NCI-H510A (cell line): ENCODE results near the gene C9orf152.
"Not testable (repeated sequence)": the region's sequence is repeated elsewhere in the genome, so short reads cannot be mapped to it uniquely, and the experiment has no call there.

Experiments used
- DNase-seq: peaks from one replicate; lab custom pipeline; 2025; lab: John Stamatoyannopoulos, UW

Gene C9orf152, protein sequence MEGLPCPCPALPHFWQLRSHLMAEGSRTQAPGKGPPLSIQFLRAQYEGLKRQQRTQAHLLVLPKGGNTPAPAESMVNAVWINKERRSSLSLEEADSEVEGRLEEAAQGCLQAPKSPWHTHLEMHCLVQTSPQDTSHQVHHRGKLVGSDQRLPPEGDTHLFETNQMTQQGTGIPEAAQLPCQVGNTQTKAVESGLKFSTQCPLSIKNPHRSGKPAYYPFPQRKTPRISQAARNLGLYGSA

DNA sequence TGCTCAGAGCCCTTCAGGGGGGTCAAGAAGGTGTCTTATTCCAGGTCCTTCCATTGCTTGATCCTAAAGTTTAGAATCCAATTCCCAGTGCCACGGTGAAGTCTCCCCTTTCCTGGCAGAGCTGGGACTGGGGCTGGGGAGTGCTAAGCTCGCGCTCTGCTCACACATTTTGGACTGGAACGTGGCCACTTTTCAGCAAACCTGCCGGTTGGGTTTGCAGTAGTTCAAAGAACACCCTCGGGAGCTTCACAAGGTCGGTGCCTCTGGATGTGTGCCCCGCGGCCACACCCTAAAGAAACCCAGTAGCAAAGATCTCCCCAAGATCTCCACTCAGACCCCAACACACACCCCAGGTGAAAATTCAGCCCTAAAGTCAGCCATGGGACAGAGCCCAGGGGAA lies at the start of gene C9orf152:
Gene C9orf152, minus strand, starts transcription at position 129 of the 400 bp plus-strand sequence. CDS start 580 bp downstream, outside the sequence.
- DNase-seq, result no peak

DNA sequence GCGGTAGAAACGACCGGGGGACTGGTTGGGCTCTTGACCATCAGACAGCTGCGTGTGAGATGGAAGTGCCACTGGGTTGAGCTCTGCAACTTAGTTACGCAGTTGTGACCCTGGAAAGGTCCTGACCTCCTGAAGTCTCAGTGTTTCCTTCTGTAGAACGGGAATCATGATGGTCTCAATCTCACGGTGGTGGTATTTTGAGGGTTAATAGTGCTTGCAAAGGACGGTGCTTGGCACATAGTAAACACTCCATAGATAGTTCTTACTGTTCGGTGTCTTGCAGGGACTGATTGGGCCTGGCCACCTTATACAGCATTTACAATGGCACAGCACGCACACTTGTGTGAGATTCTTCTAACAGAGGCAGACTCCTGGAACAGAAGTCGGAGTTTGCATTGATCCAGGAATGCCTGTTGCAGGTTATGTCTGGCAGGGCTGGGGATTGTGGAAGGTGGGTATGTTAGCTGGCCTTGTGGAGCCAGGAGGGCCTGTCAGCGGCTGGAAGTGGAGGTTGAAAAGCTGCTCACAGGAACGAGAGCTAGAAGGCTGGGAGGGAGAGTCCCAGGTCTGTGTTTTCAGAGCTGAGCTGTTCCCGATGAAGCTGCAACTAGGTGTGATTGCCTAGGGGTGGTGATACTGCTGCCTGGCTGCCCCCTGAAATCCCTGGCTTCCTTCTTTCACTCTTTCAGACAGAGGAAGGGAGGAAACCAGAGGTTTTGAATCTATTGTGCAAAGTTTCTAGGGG lies 49.3 kb upstream of the C9orf152 start:
- no peak for DNase-seq

DNA sequence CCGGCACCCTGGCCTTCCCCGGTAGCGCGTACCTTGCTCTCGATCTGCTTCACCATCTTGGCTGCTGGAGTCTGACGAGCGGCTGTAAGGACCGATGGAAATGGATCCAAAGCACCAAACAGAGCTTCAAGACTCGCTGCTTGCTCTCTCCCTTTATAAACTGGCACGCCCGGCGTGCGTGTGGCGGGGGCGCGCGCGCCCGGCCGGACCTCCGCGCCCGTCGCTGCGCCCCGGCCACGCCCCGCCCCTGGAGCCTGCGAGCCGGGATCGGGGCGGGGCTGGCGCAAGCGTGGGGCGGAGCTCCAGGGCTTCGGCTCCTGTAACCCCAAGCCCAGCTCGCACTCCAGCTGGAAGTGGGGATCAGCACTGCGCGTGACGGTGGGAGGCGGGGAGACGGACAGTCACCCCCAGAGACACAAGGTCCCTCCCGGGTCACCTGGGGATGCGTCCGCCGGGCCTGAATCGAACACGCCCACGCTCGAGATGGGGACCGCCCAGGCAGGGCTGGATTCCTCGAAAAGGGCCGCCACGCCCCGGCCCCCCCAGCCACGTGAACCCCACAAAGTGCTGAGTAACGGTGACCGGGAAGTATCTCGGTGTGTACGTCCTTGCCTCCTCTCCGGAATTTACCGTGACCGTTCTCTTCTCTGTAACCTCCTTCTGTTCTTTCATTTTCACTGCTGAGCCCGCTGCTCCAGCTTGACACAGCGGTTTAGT lies 48.6 kb upstream of the C9orf152 start, which contains the start of gene TXN:
Gene TXN, minus strand, starts transcription at position 128 of the 717 bp plus-strand sequence. Its CDS starts 72 bp downstream, at position 56.
- DNase-seq, result peak; percentile 81

DNA sequence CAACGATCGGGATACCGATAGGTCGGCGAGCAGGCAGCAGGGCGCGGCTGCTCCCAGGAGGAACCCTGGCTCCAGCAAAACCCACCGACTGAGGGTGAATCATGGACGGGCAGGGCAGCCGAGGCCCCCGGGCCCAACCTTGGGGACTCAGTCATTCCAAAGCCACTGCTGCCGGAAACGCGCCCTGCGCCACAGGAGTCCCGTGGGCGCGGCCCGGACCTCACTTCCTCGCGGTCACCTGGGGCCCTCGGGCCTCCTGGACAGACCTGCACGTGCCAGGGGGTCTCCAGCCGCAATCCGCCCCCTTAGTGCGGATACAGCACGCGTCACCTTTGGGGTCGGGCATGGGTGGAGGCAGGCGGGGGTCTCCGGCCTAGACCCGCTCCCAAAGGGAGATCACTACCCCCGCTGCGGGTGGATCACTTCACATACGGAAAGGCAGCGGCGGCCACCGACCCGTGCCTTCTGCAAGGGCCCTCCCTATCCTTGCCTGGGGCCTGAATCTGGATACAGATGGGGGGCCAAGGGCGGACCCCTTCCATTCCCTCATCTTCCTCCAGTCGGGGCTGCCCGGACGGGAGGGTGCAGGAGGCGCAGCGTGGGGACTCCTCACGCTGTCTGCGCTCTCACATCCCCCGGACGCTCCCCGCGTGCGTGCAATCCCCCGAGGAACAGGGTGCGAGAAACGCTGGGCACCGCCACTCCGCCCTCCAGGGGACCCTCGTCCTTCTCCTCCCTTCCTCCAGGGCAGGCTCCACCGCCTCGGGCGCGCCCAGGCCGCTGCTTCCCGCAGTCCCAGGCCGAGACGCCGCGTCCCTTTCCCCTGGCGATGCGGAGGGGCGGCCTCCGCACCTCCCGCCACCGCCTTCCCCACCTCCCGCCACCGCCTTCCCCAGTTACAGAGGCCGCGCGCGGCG lies 47.8 kb upstream of the C9orf152 start:
- no peak for DNase-seq

DNA sequence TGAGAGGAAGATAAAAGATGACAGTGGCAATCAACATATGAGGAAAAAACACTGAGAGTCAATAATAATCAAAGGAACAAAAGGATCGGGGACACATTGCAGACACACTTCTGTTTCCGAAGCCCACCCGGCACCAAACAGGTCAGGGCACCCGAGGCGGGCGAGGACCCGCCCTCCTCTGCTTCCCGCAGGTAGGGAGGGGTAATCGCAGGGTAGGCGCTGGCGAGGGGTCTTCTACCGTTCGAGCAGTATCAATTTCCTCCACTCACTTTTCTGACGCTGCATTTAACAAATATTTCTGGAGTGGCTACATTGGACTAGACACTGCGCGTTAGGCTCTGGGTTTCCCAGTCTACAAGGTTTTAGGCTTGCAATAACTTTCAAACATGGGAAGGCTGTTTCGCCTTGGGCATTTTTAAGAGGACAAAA lies 47.1 kb upstream of the C9orf152 start:
- DNase-seq, result no peak

DNA sequence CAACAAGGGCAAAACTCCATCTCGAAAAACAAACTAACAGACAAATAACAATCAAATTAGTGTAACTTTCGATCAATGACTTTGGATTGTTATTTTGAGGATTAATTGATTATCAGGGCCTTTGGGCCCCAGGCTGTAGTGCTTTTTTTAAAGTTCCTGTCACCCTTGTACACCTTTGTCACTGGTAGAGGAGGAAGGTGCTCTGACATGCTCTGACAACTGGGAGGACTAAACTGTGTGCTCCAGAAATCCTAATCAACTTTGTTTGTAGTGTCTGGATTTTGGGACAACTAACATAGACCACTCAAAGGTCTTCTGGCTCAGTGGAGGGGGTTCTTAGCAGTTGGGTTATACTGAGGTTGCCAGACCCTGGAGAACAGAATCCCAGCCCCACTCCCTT lies 46.5 kb upstream of the C9orf152 start:
- no peak for DNase-seq

DNA sequence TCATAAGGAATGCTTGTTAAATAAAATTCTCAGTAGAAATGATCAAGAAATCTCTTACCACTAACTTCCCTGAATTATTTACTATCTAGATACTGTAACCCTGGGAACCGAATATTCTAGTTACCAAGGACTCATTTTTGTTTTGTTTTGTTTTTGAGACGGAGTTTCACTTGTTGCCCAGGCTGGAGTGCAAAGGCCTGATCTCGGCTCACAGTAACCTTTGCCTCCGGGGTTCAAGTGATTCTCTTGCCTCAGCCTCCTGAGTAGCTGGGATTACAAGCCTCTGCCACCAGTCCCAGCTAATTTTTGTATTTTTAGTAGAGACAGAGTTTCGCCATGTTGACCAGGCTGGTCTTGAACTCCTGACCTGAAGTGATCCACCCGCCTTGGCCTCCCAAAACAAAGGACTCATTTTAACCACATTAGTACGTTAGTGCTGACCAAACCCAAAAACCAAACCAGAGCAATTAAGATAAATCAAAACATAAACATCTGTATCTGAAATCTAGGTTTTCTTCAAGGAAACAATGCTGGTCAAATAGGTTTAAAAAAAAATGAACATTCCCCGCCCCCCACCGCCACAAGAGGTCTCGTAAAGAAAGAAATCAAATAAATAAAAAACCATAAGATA lies 44.7 kb upstream of the C9orf152 start:
- no peak for DNase-seq

DNA sequence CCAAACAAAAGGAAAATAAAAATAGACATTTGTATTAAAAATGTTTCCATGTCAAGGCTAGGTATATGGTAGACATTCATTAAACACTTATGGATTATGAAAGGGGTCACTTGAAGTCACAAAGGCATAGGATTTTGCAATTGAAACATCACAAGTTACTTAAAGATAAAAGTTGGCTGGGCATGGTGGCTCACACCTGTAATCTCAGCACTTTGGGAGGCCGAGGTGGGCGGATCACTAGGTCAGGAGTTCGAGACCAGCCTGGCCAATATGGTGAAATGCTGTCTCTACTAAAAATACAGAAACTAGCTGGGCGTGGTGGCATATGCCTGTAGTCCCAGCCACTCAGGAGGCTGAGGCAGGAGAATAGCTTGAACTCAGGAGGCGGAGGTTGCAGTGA lies 43.8 kb upstream of the C9orf152 start:
- DNase-seq, result not testable (repeated sequence)

DNA sequence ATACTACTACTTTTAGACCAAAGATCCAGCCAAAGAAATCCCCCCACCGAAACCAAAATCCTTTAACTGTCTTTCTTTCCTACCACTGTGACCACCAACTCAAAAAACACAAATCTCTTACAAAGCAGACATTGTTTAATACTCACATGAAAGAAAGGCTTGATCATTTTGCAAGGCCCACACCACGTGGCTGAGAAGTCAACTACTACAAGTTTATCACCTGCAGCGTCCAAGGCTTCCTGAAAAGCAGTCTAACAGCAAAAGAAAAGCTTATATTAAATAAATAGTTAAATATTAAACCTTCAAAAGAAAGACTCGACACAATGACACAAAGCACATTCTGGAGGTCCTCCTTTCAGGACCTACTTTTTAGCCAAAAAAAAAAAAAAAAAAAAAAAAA lies 43.3 kb upstream of the C9orf152 start:
- DNase-seq, result no peak

DNA sequence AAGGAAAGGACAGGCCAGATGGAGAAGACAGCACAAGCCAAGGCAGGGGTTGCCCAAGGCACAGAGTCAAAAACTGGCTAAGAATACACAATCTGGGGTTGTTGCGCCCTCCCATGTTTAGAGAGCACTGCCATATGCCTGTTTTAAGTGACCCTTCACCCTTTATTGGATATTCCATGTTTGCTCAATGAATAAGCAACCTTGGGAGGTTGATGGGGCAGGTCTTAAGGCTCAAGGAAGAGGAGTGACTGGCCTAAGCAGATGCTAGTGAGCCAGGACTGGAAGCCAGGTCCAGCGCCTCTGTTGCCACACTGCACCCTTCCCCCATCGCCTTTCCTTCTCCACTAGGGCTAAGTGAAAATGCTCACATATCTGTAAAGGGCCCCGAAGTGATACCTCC lies 41.6 kb upstream of the C9orf152 start:
- DNase-seq, result no peak

DNA sequence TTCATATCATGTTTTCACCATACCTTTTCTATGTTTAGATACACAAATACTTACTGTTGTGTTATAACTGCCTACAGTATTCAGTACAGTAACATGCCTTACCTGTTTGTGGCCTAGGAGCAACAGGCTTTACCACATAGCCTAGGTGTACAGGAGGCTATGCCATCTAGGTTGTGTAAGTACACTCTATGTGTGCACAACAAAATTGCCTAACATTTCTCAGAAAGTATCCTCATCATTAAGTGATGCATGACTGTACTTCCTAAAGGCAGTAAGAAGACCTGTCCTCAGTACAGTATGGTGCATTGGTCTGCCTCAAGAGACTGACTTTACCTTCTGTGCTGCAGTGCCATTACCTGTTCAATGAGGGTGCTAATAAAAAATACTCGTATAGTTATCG lies 40.4 kb upstream of the C9orf152 start:
- no peak for DNase-seq

DNA sequence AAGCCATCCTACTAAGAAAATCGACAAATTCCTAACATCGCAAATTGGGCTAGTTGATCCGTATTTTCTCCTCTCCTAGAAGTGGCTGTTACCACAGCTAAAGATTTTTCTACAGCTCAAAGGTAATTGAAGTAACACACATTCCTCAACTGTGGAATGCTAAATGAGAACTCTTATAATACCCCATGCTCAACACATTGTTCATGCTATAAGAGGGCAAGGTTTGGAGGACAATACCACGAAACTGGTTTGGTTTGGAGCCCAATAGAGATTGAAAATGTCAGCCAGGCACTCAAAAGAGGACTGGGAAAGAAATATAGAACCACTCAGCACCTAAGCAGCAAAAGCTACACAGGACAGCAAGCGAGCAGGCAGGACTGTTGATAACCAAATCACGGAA lies 38.3 kb upstream of the C9orf152 start:
- DNase-seq, result no peak

DNA sequence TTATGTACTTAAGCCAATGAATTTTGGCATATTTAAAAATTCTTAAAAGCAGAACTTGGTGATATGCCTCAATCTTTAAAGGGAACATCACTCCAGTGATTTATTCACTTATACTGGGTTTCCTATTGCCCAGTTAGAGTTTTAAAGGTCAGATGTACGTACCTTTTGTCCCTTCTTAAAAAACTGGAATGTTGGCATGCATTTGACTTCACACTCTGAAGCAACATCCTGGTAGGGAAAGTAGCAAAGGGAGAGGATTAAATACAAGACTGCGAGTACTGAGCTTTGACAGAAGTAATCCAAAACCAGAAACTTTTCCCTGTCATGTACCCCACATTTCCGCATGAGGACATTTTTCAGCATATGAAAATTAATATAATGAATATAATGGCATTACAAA lies 36.7 kb upstream of the C9orf152 start:
- DNase-seq, result no peak

DNA sequence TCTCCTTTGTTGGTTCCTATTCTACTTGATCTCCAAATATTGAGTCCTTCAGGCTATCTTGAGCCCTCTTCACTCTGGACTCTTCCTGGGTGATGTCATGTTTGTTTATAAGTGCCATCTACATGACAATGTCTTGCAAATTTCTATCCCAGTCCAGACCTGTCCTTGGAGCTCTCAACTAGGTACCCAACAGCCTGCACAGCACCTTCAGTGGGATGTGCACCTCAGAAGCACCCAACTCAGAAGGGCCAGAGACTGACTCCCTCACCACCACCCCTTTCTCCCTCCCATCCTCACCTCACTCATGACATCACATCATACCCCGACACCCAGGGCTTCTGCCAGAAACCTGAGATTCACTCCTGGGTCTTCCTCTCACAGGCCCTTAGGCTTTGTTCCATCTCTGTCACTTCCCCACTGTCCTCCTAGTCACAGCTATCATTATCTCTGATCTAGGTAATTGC lies 33.9 kb upstream of the C9orf152 start:
- DNase-seq, result no peak

DNA sequence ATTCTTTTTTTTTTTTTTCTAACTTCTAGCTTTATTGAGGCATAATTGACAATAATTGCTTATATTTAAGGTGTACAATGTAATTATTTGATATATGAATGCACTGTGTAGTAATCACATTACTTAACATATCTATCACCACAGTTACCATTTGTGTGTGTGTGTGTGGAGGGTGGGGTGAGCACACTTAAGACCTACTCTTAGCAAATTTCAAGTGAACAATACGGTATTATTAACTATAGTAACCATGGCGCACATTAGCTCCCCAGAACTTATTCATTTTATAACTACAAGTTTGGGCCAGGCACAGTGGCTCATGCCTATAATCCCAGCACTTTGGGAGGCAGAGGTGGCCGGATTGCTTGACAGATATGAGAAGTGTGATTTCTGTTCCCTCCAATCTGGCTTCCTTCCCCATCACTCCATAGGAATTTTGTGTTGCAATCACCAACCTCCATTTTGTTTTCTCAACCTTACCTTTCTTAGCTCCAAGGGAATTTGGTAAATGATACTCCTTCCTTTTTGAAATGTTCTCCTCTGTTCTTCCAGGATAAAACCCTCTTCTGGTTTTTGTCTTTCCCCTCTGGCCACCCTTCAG lies 33.4 kb upstream of the C9orf152 start:
- no peak for DNase-seq

DNA sequence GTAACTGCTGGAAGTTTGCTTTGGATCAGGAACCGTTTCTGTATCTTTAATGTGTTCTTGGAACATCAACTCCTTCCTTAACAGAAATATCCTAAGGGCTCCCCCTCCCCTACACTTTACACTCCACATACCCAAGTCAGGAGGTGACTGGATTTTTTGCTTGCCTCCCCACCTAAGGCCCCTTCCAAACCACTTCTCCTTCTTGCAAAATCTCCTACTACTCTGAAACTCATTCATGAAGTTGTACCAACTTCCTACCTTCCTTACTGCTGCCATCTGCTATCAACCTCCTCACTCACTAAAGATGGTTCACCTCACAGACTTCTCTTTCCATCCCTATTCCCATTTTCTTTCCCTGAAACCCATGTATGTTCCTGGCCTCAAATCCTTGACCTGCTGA lies 32.2 kb upstream of the C9orf152 start:
- DNase-seq, result no peak

DNA sequence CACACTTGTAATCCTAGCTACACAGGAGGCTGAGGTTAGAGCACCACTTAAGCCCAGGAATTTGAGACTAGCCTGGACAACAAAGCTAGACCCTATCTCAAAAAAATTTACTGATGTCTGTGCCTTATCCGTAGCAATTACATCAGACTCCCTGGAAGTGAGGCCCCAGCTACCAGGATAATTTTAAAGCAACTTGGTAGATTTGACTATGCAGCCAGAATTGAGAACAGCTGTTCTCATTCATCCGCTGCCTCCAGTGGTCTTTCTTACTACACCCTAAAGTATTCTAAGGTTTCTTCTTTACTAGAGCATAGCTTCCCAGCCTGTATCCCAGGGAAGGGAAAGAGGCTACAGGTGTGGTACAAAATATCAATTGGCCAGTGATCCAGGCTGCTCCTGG lies 20.4 kb upstream of the C9orf152 start:
- no peak for DNase-seq

DNA sequence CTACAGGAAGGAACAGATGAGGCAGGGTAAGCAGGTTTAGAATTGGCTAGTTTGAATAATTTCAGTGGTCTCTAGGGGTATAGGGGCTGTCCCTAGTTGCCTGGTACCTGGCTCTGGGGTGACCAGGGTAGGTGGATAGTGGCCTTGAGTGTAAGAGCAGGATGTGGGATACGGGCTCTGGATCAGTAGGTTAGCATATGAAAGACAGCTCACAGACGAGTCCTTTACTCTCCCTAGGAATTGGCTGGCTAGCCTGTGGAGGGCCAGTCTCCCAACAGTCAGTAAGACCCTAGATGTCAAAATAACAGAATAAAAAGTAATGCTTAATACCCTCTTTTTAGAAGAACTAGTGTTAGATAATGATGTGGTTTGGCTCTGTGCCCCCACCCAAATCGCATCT lies 16.6 kb upstream of the C9orf152 start:
- DNase-seq, result no peak

DNA sequence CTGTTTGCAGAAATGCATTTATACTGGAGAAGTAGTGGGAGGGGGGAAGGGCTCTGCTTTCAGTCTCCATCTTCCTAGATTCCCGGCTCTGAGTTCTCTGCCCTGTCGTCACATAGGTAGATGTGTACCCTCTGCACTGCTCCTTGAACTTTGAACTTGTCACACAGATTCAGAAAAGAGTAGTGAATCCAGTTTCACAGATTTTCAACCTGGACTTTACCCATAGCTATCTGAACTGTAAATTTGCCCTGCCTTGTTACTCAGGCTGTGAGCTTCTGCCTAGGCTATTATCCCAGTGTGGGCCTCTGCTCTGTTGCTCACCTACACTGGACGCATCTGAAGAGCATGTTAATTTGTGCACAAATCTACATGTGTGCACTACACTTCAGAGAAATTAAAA lies 12.8 kb upstream of the C9orf152 start:
- DNase-seq, result no peak

DNA sequence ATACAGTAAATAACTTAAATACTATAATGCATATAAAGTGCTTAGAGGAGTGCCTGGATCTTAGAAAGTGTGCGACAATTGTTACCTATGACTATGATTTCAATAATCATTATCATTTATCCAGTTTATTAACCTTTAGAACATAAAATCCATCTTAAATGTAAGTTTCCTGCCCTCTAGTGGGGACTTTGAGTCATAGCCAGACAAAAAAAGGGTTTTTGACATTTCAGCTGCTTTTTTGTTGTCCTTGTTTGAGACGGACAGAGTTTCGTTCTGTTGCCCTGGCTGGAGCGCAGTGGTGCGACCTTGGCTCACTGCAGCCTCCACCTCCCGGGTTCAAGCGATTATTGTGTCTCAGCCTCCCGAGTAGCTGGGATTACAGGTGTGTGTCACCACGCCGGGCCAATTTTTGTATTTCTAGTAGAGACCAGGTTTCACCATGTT lies 9.7 kb upstream of the C9orf152 start:
- DNase-seq, result no peak
